Jurkat, Clone E6-1 (cell line): ENCODE data around the gene DNASE1L2.
"Not testable (repeated sequence)": the region's sequence is repeated elsewhere in the genome, so short reads cannot be mapped to it uniquely, and the experiment has no call there.

Source experiments
- DNase-seq: peaks from one replicate; pipeline ENCODE4 v3.0.0-alpha.2; 2011; ENCODE audit warnings: low read depth, low spot score
- H3K4me3 ChIP-seq: 2 replicates; pipeline ENCODE4 v1.5.1; 2011; ENCODE audit warnings: mild to moderate bottlenecking, low read length, control low read depth, moderate library complexity

Gene DNASE1L2

DNA sequence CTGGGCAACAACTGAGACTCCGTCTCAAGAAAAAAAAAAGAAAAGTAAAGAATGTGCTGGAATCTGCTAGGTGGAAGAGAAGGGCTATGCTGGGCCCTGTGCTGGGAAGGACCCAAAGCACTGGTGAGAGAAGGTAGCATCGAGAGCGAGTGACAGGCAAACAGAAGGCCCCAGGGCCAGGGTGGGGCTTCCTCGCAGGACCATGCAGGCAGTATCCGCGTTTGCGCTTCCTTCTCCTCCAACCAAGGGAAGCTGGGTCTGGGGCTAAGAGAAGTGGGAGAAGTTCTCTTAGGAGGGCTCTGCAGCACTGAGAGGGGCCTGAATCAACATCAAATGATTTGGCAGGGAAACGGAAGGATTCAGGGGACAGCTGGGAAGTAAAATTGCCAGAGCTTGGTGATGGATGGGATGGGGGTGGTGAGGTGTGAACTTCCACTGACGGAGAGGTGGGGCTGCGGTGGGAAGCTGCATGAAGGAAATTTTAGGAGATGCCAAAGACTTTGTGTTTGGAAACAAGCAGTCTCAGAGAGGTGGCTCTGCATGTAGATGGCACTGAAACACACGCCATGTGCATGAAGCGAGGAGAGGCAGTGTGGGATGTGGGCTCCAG, 20.4 kb downstream of the DNASE1L2 start:
- H3K4me3 ChIP-seq, result no peak overlapping the region
- DNase-seq, result no peak

DNA sequence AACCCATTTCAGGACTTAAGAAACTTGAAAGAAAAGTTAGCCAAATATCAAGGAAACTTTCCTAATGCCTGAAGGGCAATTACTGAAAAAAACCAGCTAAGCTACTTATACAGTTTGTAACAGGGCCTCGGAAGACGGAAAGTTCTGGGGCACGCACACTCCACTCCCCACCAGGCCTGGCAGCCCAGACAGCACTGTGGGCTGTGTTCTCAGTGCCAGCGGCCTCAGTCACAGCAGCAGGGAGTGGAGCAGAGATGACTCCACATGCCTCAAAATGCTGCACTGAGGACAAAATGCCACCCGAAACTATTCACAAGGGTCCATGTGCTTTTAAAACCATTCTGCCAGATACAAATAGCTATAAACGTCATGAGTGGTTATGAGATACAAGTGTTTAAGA, 21.5 kb downstream of the DNASE1L2 start:
- no peak for DNase-seq
- no peak overlapping the region for H3K4me3 ChIP-seq

DNA sequence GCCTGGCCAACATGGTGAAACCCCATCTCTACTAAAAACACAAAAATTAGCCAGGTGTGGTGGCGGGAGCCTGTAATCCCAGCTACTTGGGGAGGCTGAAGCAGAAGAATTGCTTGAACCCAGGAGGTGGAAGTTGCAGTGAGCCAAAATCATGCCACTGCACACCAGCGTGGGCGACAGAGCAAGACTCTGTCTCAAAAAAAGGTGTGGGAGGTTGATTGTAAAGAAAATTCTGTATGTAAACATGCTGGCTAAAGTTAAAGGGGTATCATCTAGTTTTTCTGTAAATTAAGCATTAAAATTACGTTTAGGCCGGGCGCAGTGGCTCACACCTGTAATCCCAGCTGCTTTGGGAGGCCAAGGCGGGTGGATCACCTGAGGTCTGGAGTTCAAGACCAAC, 22.3 kb downstream of the DNASE1L2 start:
- not testable (repeated sequence) for DNase-seq, H3K4me3 ChIP-seq

GRCh38 chr16:2260250-2260649, 24.0 kb downstream of the DNASE1L2 start:
- no peak for DNase-seq
- no peak overlapping the region for H3K4me3 ChIP-seq

DNA sequence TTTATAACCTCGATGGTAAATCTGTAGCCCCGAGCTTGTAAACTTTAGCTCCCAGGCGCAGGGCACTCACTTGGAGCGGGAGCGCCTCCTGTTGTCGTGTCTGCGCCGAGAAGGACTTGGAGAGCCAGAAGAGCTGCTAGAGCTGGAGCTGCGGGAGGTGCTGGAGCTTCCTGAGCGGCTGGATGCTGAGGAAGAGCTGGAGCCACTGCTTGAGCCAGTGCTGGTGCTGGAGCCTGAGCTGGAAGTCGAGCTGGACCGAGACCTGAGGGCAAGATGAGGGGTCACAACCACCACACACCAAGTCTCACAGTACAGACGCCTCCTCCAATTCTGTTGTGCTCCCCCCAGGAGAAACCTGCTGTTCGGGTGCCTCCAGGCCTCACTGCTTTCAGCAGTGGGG, 26.8 kb downstream of the DNASE1L2 start:
- H3K4me3 ChIP-seq, DNase-seq: not testable (repeated sequence)

- peak overlapping the region; percentile 78 for H3K4me3 ChIP-seq
- not testable (repeated sequence) for DNase-seq
These were observed 30.6 kb downstream of the DNASE1L2 start for GRCh38 chr16:2266887-2267286.

GRCh38 chr16:2267505-2267912, 31.3 kb downstream of the DNASE1L2 start:
- DNase-seq, result not testable (repeated sequence)
- peak overlapping the region; percentile 78 for H3K4me3 ChIP-seq

DNA sequence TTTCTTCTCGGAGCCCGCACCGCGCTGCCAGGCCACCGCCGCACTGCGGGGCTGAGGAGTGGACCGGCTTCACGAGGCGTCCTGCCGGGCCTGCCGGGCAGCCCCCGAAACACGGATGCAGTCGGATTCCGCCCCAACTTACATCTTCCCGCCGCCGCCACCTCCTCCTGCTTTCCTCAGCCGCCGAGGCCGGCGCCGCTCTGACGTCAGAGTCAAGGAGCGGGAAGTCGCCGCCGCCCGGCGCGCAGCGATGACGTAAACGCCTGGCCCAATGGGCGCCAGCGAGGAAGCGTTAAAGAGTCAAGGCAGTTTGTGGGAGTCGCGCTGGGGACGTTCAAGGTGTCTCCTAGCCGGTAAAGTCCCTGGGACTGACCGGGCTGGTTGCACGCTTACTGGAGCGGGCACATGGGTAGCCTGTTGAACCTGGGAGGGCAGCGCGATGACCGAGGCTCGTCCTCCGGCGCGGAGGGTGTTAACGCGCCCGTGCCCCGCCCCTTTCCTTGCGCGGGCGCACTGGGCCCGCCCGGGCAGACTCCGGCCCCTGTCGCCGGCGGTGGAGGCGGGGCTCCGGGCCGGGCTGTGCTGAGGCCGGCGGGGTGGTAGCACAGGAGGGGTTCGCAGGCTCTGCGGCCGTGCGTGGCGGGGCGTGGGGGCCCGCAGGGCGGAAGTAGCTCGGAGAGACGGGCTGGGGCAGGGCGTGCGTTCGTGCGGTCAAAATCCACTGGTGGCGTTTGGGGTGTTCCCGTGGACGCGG, 31.8 kb downstream of the DNASE1L2 start, which contains the start of gene RNPS1:
Gene RNPS1 (minus strand): TSS at position 214 of the 754 bp plus-strand sequence. CDS start 3,483 bp downstream, outside the sequence.
- H3K4me3 ChIP-seq, result peak within 1 kb of the TSS; percentile 78

DNA sequence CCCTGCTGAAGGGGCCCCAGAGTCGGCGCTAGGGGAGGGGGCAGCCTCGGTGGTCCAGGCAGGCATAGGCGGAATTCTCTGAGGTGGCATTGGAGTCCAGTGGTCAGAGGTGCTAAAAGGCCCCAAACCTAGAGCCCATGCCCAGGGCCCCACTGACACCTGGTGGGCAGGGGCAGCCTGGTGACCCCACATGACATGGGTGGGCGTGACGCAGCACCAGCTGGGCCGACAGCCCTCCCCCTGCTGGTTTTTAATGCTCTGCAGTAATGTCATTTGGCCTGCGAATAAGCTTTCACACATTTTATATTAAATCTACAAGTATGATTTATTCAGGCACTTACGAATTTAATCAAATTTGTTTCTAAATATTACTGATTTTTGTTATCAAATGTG, 33.8 kb downstream of the DNASE1L2 start:
- no peak overlapping the region for H3K4me3 ChIP-seq
- no peak for DNase-seq

More for the DNA sequence above, 31.8 kb downstream of the DNASE1L2 start, which contains the start of gene RNPS1:
- peak; percentile 94 for DNase-seq

DNA sequence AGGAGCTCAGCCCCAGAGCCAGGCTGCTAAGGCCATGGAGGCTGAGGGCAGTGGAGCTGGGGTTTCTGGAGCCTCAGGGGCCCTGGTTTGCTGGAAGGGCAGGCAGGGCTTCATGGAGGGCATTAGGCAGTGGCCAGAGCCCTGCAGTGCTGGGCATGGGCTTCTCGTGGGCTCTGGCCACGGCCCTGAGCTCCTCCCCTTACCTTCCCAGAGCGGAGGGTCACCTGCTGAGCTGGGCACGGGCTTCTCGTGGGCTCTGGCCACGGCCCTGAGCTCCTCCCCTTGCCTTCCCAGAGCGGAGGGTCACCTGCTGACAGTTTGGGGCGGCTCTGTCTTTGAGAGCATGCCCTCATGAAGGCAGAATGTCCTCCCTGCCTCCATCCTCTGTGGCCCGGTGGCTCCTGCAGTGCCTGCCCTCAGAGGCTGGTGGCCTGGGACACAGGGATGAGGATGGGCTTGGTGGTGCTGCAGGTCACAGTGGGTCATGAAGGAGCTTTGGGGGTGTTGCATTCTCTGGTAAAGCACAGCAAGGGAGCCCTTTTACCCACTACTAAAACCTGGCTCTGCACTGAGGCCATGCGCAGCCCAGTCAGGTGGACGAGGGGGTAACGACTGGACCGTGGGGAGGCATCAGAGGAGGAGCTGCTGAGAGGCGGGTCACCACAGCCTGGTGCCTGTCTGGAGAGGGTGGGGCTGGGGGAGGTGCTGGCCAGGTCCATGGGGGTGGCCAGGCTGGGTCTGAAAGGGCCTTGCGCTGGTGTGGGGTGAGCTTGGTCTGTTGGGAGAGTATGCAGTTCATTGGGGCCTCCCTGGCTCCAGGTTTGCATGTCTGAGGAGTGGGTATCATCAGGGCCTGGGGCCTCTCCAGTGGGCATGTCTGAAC, 34.6 kb downstream of the DNASE1L2 start:
- no peak for DNase-seq
- no peak overlapping the region for H3K4me3 ChIP-seq

DNA sequence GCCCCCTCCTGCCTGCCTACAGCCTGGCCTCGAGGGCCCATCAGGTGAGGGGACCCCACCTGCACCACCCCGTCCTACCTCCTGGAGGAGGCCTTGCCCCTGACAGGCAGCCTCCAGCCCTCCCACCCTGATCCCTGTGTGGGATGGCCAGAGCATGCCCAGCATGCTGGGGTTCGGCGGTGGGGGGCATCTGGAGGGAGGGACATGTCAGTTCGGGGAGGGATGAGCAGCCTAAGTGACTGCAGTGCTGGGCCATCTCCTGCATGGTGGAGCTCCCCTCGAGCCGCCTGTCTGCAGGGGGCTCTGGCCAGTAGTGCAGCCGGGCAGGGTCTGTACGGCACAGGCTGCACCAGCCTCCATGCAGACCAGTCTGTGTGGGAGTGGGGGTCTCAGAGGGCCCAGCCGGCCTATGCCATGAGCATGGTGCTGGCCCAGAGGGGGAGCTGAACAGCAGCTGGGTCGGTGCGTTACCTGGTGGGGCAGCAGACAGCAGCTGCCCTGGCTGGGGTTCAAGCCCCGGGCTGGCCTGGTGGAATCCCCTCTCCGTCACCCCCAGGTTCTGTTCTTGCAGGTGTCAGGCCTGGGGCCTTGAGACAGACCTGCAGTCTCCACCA, 35.7 kb downstream of the DNASE1L2 start:
- H3K4me3 ChIP-seq, result no peak overlapping the region
- DNase-seq, result no peak

DNA sequence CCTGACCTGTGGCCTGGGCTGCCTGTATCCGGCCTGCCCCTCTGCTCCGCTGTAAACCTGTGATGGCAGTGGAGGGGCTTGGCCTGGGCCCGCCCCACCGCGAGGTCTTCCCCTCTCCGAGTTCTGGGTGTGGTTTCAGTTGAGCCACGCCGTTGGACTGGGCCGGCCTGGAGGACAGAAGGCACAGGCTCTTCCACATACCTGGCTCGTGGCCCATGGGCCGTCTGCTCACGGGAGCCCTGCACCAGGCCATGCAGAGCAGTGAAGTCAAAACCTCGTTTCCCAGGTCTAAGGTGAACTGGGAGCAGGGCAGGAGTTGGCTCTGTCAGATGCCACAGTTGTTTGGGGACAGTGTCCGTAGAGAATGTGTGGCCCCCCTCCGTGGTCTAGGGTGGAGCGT, 37.2 kb downstream of the DNASE1L2 start:
- DNase-seq, result no peak
- no peak overlapping the region for H3K4me3 ChIP-seq

GRCh38 chr16:2273931-2274330, 37.7 kb downstream of the DNASE1L2 start:
- H3K4me3 ChIP-seq, result no peak overlapping the region
- no peak for DNase-seq

DNA sequence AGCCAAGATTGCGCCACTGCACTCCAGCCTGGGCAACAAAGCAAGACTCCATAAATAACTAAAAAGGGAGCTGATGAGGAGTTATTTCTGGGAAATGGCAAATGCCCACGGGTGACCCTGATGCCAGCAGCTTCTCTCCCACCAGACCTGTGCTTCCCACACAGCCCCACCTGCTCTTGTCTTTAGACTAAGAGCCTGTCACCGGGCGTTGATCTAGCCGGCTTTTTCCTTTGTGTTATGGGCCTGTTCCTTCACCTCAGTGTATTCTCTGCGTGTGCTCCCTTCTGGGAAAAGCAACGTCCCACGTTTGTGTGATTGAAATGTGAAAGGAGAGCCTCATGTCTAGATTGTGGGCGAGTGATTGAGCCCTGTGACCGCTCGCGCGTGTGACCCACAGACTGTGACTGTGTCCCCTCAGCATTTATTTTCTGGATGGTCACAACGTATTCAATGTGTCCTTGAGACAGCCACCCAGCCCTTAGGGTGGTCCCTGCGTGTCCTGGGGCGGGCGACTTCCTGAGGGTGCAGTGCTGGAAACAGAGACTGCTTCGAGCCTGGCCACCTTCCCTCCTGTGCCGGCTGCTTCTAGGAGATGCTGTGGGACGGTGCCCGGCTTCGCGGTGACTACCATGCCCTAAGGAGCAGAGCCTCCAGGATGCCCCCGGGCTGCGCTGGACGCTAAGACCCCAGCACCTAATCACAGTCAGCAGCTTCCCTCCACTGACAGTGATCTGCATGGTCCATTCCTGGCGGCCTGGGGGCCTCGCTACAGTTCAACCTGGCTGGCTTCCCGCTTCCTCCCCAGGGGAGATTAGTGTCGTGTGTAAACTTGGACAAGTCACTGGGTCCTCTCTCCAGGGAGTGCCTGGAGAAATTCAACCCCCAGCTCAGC, 39.5 kb downstream of the DNASE1L2 start:
- no peak for DNase-seq

GRCh38 chr16:2276368-2277195, 40.3 kb downstream of the DNASE1L2 start:
- no peak for DNase-seq
- no peak overlapping the region for H3K4me3 ChIP-seq

More for the DNA sequence above, 39.5 kb downstream of the DNASE1L2 start:
- no peak overlapping the region for H3K4me3 ChIP-seq

DNA sequence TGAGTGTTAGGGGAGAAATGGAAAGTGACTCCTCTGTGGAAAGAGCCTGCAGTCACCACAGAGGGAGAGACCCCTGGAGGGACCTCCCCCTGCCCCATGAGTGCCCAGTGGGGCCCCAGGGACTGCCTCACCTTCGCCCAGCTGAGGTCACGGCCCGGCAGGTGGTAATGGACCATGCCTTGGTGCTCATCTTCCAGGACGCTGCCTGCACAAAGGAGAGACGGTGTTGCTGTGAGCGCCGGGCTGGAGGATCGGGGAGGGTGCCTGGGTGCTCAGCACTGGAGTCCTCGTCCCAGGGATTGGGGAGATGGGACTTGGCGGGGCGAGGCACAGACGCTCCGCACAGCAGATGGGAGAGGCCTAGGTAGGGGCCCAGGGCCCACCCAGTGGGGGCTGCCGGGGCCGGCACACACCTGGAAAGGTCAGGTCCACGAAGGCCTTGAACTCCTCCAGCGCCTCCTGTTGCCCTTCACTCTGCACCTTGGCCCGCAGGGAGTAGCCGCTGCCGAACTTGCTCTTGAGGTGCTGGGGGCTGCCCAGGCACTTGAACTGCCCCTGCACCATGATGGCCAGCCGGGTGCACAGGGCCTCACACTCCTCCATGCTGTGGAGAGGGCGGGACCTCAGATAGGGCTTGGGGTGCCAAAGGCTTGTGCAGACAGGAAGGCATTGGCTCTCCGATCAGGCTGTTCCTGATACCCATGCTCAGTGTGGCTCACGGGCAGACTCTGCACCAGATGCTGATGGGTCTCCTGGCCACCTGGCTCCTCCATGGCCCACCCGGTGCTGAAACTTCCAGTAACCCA, 41.4 kb downstream of the DNASE1L2 start:
- DNase-seq, result no peak
- H3K4me3 ChIP-seq, result no peak overlapping the region

- DNase-seq, result no peak
- no peak overlapping the region for H3K4me3 ChIP-seq
These were observed 42.0 kb downstream of the DNASE1L2 start for GRCh38 chr16:2278272-2278608.
